ENCODE data around the gene CFAP65. TPM values are rescaled to one million over a fixed set of nuclear protein-coding genes. Genes with fewer than 3 reads are reported as not detected.

Gene CFAP65
- total RNA-seq, 3 donors from 2014 or later (not counting 1 experiment from before 2014, with no cell fraction given), result not detected

DNA sequence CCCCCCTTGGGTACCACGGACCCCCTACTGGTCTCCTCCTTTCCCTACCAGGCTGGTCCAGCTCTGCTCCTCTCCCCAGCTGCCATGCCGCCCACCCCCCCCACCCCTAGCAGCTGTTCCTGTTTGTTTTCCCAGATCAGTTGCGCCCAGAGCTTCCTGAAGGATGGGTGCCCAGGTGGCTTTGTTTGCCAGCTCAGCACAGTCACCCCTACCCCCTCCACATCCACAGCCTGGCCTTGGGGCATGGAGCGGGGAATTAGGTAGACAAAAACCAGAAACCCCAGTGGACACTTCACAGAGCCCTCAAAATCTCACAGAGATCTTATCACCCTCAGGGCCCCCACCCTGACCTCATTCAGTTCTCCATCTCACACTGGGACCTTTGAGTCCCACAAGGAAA, 44.4 kb downstream of the CFAP65 start:
- Histone ChIP-seq H3K4me3 (ENCODE audit: low read length) (no peak overlapping the region), H3K4me1 (ENCODE audit: control insufficient read depth, insufficient read depth, low read length) (peaks cover 12% of the 10 kb centered on the region), H3K9me3 (ENCODE audit: control insufficient read depth, insufficient read depth, low read length) (no peaks in the 10 kb centered on the region), H3K27me3 (ENCODE audit: control insufficient read depth, insufficient read depth, low read length) (peaks cover 42% of the 10 kb centered on the region), H3K27ac (ENCODE audit: low read length) (no peak overlapping the region), H3K36me3 (ENCODE audit: control insufficient read depth, insufficient read depth, low read length) (no peaks in the 10 kb centered on the region)
- no peak overlapping the region for H3K27ac Mint-ChIP-seq
- H3K27me3 Mint-ChIP-seq (ENCODE audit: low read depth in 2 of 2), result peaks cover 41 to 46% of the 10 kb centered on the region in 2 donors
- intact Hi-C loops (cut with micrococcal nuclease), result no loop called here
- no peaks in the 10 kb centered on the region for H3K9me3 Mint-ChIP-seq
- TF ChIP-seq, protein P1, sequence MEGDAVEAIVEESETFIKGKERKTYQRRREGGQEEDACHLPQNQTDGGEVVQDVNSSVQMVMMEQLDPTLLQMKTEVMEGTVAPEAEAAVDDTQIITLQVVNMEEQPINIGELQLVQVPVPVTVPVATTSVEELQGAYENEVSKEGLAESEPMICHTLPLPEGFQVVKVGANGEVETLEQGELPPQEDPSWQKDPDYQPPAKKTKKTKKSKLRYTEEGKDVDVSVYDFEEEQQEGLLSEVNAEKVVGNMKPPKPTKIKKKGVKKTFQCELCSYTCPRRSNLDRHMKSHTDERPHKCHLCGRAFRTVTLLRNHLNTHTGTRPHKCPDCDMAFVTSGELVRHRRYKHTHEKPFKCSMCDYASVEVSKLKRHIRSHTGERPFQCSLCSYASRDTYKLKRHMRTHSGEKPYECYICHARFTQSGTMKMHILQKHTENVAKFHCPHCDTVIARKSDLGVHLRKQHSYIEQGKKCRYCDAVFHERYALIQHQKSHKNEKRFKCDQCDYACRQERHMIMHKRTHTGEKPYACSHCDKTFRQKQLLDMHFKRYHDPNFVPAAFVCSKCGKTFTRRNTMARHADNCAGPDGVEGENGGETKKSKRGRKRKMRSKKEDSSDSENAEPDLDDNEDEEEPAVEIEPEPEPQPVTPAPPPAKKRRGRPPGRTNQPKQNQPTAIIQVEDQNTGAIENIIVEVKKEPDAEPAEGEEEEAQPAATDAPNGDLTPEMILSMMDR (IDR thresholded peaks at IDR 0.05), result no peak
- 33% methylated on average over 4 of the region's 4 CpGs for WGBS (ENCODE audit: insufficient coverage)
- no peaks in the 10 kb centered on the region for H3K36me3 Mint-ChIP-seq
- H3K4me3 Mint-ChIP-seq, result no peak overlapping the region
- peaks cover 0 to 5% of the 10 kb centered on the region in 2 donors for H3K4me1 Mint-ChIP-seq
- ATAC-seq (no peak), DNase-seq (no peak)

DNA sequence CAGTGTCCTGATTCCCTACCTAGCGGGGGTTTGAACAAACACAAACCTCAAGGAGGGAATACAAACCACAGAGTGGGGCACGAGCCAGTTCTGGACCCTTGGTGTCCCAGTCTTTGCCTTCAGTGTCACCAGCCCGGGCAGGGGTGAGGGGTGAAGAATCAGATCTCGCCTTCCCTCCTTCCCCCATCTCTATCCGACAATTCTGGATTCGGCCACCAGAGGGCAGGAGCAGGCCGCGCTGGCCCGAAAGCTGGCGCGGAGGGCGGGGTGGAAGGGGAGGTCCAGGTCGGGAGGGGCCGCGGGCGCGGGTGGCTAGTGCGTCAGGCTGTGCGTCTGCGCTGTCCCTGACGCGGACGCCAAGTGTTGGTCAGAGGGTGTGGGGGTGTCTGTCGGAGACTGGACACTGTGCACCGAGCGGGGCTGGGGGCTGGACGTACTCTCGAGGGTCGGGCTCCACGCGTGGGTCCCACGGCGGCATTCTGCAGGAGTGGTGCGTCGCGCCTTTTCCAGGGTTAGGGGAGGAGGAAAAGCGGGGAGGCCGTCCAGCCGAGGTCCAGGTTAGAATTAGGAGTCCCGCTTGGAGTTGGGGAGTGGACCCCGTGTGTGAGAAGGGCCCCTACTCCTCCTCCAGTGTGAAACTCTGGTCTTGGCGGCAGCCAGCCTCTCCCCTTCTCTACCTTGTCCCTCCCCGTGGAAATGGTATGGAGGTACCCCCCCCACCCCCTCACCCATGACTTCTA, 45.2 kb downstream of the CFAP65 start:
- Mint-ChIP-seq H3K9me3 (no peaks in the 10 kb centered on the region), H3K27me3 (ENCODE audit: low read depth in 2 of 2) (peaks cover 49 to 54% of the 10 kb centered on the region in 2 donors), H3K36me3 (no peaks in the 10 kb centered on the region), H3K4me1 (peaks cover 0 to 5% of the 10 kb centered on the region in 2 donors), H3K27ac (no peak overlapping the region), H3K4me3 (no peak overlapping the region)
- Histone ChIP-seq H3K27ac (ENCODE audit: low read length) (no peak overlapping the region), H3K36me3 (ENCODE audit: control insufficient read depth, insufficient read depth, low read length) (no peaks in the 10 kb centered on the region), H3K9me3 (ENCODE audit: control insufficient read depth, insufficient read depth, low read length) (no peaks in the 10 kb centered on the region), H3K27me3 (ENCODE audit: control insufficient read depth, insufficient read depth, low read length) (peaks cover 41% of the 10 kb centered on the region), H3K4me3 (ENCODE audit: low read length) (no peak overlapping the region), H3K4me1 (ENCODE audit: control insufficient read depth, insufficient read depth, low read length) (peaks cover 8% of the 10 kb centered on the region)
- ATAC-seq (peak; percentile 82 to 97 (median 91)), DNase-seq (peak; percentile 70 to 84)
- TF ChIP-seq, protein P1 (IDR thresholded peaks at IDR 0.05), result peak; percentile 78
- 7% methylated on average over 39 of the region's 43 CpGs for WGBS (ENCODE audit: insufficient coverage)
- intact Hi-C loops (cut with micrococcal nuclease), result no loop called here

- H3K4me1 Mint-ChIP-seq, result peaks cover 0 to 5% of the 10 kb centered on the region in 2 donors
Observed at GRCh38 chr2:218995561-218995960, 45.8 kb downstream of the CFAP65 start.

More at GRCh38 chr2:218995561-218995960, 45.8 kb downstream of the CFAP65 start:
- 23% methylated on average over 8 of the region's 8 CpGs for WGBS (ENCODE audit: insufficient coverage)
- Histone ChIP-seq H3K9me3 (ENCODE audit: control insufficient read depth, insufficient read depth, low read length) (no peaks in the 10 kb centered on the region), H3K27me3 (ENCODE audit: control insufficient read depth, insufficient read depth, low read length) (peaks cover 41% of the 10 kb centered on the region), H3K36me3 (ENCODE audit: control insufficient read depth, insufficient read depth, low read length) (no peaks in the 10 kb centered on the region), H3K4me3 (ENCODE audit: low read length) (no peak overlapping the region), H3K27ac (ENCODE audit: low read length) (no peak overlapping the region), H3K4me1 (ENCODE audit: control insufficient read depth, insufficient read depth, low read length) (peaks cover 7% of the 10 kb centered on the region)
- DNase-seq, result peak in 1 of 2 donors; percentile 18
- no peak for ATAC-seq
- Mint-ChIP-seq H3K27me3 (ENCODE audit: low read depth in 2 of 2) (peaks cover 55 to 60% of the 10 kb centered on the region in 2 donors), H3K4me3 (peak overlapping the region; percentile 7), H3K27ac (no peak overlapping the region), H3K36me3 (no peaks in the 10 kb centered on the region), H3K9me3 (no peaks in the 10 kb centered on the region)
- TF ChIP-seq, protein P1 (IDR thresholded peaks at IDR 0.05), result no peak
- intact Hi-C loops (cut with micrococcal nuclease), result no loop called here
